ENCODE results near the gene PTK7.

DNA sequence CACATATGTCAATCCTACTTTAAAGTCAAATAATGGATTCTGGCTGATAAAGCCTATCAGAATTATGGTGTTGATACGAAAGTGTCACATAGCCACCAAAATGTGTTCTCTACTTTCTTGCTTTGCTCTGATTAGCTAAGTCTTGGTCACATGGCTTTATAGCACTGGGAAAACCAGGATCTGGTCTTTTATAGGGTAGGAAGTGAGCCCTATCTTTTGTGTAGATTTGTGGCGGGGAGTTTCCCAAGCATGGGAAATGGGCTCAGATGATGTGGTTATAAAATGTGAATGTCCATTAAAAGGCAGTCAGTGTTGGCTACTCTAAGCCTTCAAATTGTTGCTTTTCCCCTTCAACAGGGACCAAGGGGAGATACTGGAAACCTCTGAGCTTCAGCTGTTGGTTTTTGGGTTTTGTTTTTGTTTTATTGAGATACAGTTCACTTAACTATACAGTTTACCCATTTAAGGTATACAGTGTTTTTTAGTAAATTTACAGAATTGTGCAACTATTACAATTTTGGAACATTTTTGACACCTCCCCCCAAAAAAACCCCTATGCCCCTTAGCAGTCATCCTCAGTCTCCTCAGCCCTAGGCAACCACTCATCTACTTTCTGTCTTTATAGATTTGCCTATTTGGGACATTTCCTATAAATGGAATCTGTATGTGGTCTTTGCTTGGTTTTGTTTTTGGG lies 42.5 kb upstream of the PTK7 start:
- TF ChIP-seq POLR2A (IDR thresholded peaks at IDR 0.05; ENCODE audit: extremely low read depth, insufficient read length) = no peak
- TF ChIP-seq, protein P1, sequence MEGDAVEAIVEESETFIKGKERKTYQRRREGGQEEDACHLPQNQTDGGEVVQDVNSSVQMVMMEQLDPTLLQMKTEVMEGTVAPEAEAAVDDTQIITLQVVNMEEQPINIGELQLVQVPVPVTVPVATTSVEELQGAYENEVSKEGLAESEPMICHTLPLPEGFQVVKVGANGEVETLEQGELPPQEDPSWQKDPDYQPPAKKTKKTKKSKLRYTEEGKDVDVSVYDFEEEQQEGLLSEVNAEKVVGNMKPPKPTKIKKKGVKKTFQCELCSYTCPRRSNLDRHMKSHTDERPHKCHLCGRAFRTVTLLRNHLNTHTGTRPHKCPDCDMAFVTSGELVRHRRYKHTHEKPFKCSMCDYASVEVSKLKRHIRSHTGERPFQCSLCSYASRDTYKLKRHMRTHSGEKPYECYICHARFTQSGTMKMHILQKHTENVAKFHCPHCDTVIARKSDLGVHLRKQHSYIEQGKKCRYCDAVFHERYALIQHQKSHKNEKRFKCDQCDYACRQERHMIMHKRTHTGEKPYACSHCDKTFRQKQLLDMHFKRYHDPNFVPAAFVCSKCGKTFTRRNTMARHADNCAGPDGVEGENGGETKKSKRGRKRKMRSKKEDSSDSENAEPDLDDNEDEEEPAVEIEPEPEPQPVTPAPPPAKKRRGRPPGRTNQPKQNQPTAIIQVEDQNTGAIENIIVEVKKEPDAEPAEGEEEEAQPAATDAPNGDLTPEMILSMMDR (IDR thresholded peaks at IDR 0.05; ENCODE audit: low read depth, low read length) = no peak

Data from NB4 (cell line).